Stimulated activated CD4-positive, alpha-beta T cell treated with anti-CD3 and anti-CD28 coated beads, Interleukin-4, amount 100 ng/mL, for 24 hours (primary cell): Measurements from ENCODE around the gene CREB3L1.

ENCODE experiments used
- DNase-seq: peaks from one replicate; pipeline ENCODE4 v3.0.0-alpha.2; 2020

Gene CREB3L1

GRCh38 chr11:46275964-46276641 lies 1.4 kb upstream of the CREB3L1 start:
- no peak for DNase-seq

- DNase-seq: no peak
These were observed 195 bp upstream of the CREB3L1 start for GRCh38 chr11:46277313-46277621.

- DNase-seq: peak; percentile 29
These were observed 1.1 kb downstream of the CREB3L1 start for GRCh38 chr11:46278387-46279125.

- DNase-seq: no peak
These were observed 2.0 kb downstream of the CREB3L1 start for GRCh38 chr11:46279126-46280099.

- no peak for DNase-seq
These were observed 3.2 kb downstream of the CREB3L1 start for GRCh38 chr11:46280706-46281105.

GRCh38 chr11:46281371-46281831 lies 3.9 kb downstream of the CREB3L1 start:
- DNase-seq: no peak

GRCh38 chr11:46285173-46285572 lies 7.7 kb downstream of the CREB3L1 start:
- DNase-seq: no peak

- no peak for DNase-seq
These were observed 8.2 kb downstream of the CREB3L1 start for GRCh38 chr11:46285594-46286033.

- no peak for DNase-seq
These were observed 9.3 kb downstream of the CREB3L1 start for GRCh38 chr11:46286789-46287188.

- no peak for DNase-seq
These were observed 11.0 kb downstream of the CREB3L1 start for GRCh38 chr11:46288451-46288850.

GRCh38 chr11:46290011-46290410 lies 12.5 kb downstream of the CREB3L1 start:
- DNase-seq: no peak

- no peak for DNase-seq
These were observed 13.3 kb downstream of the CREB3L1 start for GRCh38 chr11:46290598-46291309.

GRCh38 chr11:46291441-46292150 lies 14.1 kb downstream of the CREB3L1 start:
- no peak for DNase-seq

- no peak for DNase-seq
These were observed 15.6 kb downstream of the CREB3L1 start for GRCh38 chr11:46293066-46293465.

GRCh38 chr11:46293641-46294103 lies 16.2 kb downstream of the CREB3L1 start:
- no peak for DNase-seq

GRCh38 chr11:46294365-46295309 lies 17.2 kb downstream of the CREB3L1 start:
- no peak for DNase-seq

GRCh38 chr11:46295312-46296058 lies 18.0 kb downstream of the CREB3L1 start:
- DNase-seq: peak; percentile 78

GRCh38 chr11:46296059-46296527 lies 18.6 kb downstream of the CREB3L1 start:
- no peak for DNase-seq
